DND-41 (cell line): ENCODE data around the gene PSME2.

Experiments used
- CTCF ChIP-seq: IDR thresholded peaks from 2 replicates; pipeline ENCODE4 v1.5.1; 2012; ENCODE audit warnings: borderline replicate concordance, low read length, moderate library complexity, mild to moderate bottlenecking; ENCODE audit not compliant: poor library complexity, severe bottlenecking; ENCODE audit errors: extremely low read depth
- EZH2 ChIP-seq: IDR thresholded peaks from 3 replicates; pipeline ENCODE4 v1.6.1; 2012; ENCODE audit warnings: borderline replicate concordance, low read depth, mild to moderate bottlenecking, moderate library complexity, low read length, inconsistent platforms; ENCODE audit not compliant: severe bottlenecking

- no peak for TF ChIP-seq CTCF
- no peak for TF ChIP-seq EZH2
These were observed 42.0 kb upstream of the PSME2 start, which contains the start of gene IPO4 for GRCh38 chr14:24188251-24189058.
